Lower leg skin (tissue), 4 donors: Measurements from ENCODE around the gene ZEB1. TPM values are rescaled to one million over a fixed set of nuclear protein-coding genes. Genes with fewer than 3 reads are reported as not detected.

Source experiments
- DNase-seq, 2 donors: peaks; one replicate each; pipeline ENCODE4 v3.0.0-alpha.2; 2019; ENCODE audit warnings: low spot score in 2 of 2
- H3K4me3 ChIP-seq: fragments of 200-600 bp; sonication (generic); 2 replicates; pipeline ENCODE4 v1.5.1; 2017; ENCODE audit warnings: mild to moderate bottlenecking, low read depth; ENCODE audit not compliant: poor library complexity, severe bottlenecking
- CTCF ChIP-seq, 3 donors: fragments of 450-650 bp; IDR thresholded peaks; one replicate each; pipeline ENCODE4 v1.5.1; 2016; ENCODE audit warnings: antibody characterized with exemption in 3 of 3, mild to moderate bottlenecking in 3 of 3, moderate library complexity in 2 of 3
- POLR2A ChIP-seq, 2 donors: fragments of 450-650 bp; IDR thresholded peaks; one replicate each; pipeline ENCODE4 v1.6.1; 2016 to 2017; ENCODE audit warnings: antibody characterized with exemption in 2 of 2, mild to moderate bottlenecking in 1 of 2, moderate library complexity in 1 of 2
- WGBS, 2 donors: methylation state at CpG; one replicate each; pipeline ENCODE4 v1.1.5; 2018; 5-methylcytosine and 5-hydroxymethylcytosine counted together
- intact Hi-C: fragments of 100-400 bp; cut with DNase I; formaldehyde crosslinking; loops from one replicate; pipeline ENCODE4 v1.15.0; 2023; ENCODE audit warnings: low total_unique reads
- total RNA-seq, 4 donors: library from RNA; depleted of rRNA; stranded (reverse); fragments of >200 nt; gene quantifications; one replicate each; pipeline ENCODE4 v1.1.0, GENCODE V29; 2016

Gene ZEB1
- total RNA-seq, 4 donors from 2014 or later: 7.1 to 28.7 (median 10.6) TPM

DNA sequence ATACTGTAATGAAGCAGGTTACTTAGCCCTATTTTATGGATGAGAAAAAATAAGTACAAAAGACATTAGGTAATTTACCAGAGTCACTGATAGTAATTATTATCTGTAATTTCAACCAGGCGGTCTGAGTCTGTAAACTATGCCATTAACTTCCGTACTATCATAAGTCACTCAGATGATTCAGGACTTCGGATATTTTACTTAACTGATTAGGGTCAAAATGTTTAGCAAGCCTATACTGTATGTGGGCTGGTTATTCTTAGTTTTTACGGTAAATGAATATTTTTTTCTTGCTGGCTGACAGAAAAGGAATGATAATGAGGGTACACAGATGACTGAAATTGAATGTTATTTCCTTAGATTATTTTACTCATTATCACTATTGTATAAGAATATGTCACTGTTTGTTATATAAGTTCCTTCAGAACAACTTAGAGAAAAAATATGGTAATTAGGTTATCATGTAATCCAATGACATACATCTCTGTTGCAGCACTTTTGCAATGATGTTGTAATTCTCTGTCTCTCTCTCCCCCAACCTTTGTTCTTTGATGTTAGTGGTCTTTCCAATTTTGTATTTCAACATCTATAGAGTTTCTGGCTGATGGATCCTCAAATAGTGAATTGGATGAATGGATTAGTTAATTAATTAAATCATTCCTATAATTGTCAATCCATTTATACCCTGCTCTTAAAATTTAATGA lies 165.6 kb downstream of the ZEB1 start:
- intact Hi-C loops: no loop called here
- TF ChIP-seq CTCF (IDR thresholded peaks at IDR 0.05) (no peak), POLR2A (IDR thresholded peaks at IDR 0.05) (no peak)
- DNase-seq: no peak
- H3K4me3 ChIP-seq: no peak overlapping the region
- WGBS, 2 donors: 80 to 82% methylated on average over 4 of the region's 4 CpGs

GRCh38 chr10:31490858-31491504 lies 172.0 kb downstream of the ZEB1 start:
- no peak overlapping the region for H3K4me3 ChIP-seq
- no peak for DNase-seq
- intact Hi-C loops: no loop called here
- TF ChIP-seq CTCF (IDR thresholded peaks at IDR 0.05) (no peak), POLR2A (IDR thresholded peaks at IDR 0.05) (no peak)
- WGBS, 2 donors: 96 to 100% methylated on average over 1 of the region's 1 CpG

DNA sequence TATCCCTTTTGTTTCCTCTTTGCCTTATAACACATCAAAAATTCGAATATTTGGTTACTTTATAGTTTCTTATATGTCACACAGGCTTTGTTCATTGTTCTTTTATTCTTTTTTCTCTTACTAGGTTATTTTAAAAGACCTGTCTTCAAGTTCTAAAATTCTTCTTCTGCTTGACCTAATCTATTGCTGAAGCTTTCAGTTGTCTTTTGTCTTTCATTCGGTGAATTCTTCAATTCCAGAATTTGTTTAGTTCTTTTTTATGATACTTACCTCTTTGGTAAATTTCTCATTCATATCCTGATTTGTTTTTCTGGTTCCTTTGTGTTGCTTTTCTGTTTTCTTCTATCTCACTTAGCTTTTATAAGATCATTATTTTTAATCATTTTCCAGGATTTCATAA lies 188.4 kb downstream of the ZEB1 start:
- WGBS, 2 donors: 81 to 85% methylated on average over 2 of the region's 2 CpGs
- no peak overlapping the region for H3K4me3 ChIP-seq
- DNase-seq: no peak
- intact Hi-C loops: no loop called here
- TF ChIP-seq CTCF (IDR thresholded peaks at IDR 0.05) (no peak), POLR2A (IDR thresholded peaks at IDR 0.05) (no peak)

GRCh38 chr10:31508234-31508633 lies 189.2 kb downstream of the ZEB1 start:
- WGBS, 2 donors: 82 to 97% methylated on average over 2 to 4 of the region's 4 CpGs
- TF ChIP-seq CTCF (IDR thresholded peaks at IDR 0.05) (no peak), POLR2A (IDR thresholded peaks at IDR 0.05) (no peak)
- no peak for DNase-seq
- H3K4me3 ChIP-seq: no peak overlapping the region
- intact Hi-C loops: no loop called here

GRCh38 chr10:31508882-31509281 lies 189.9 kb downstream of the ZEB1 start:
- no peak for TF ChIP-seq POLR2A (IDR thresholded peaks at IDR 0.05)
- no peak for TF ChIP-seq CTCF (IDR thresholded peaks at IDR 0.05)
- intact Hi-C loops: no loop called here
- no peak overlapping the region for H3K4me3 ChIP-seq
- DNase-seq: no peak
- WGBS, 2 donors: 87 to 93% methylated on average over 5 of the region's 5 CpGs
